RWPE2 (cell line): ENCODE data around the gene LIN52.

Experiments used
- ATAC-seq: fragments of 200-7000 bp; cut with Tn5 transposase; 3 replicates; pipeline ENCODE4 v1.9.1; 2021; ENCODE audit warnings: low read depth
- DNase-seq: peaks from one replicate; pipeline ENCODE4 v3.0.0-alpha.2; 2020; ENCODE audit warnings: low spot score
- H3K27ac ChIP-seq: fragments of 450-650 bp; 2 replicates; pipeline ENCODE4 v1.5.1; 2017; ENCODE audit warnings: mild to moderate bottlenecking; ENCODE audit not compliant: poor library complexity, severe bottlenecking
- H3K27me3 ChIP-seq: fragments of 250-450 bp; sonication (Bioruptor Pico); 2 replicates; pipeline ENCODE4 v1.5.1; 2021; ENCODE audit warnings: mild to moderate bottlenecking, moderate library complexity; ENCODE audit not compliant: insufficient read depth, poor library complexity, severe bottlenecking
- H3K36me3 ChIP-seq: fragments of 250-450 bp; sonication (Bioruptor Pico); 2 replicates; pipeline ENCODE4 v1.5.1; 2020; ENCODE audit warnings: low read depth, mild to moderate bottlenecking, moderate library complexity
- H3K4me1 ChIP-seq: fragments of 250-450 bp; sonication (Bioruptor Pico); 2 replicates; pipeline ENCODE4 v1.5.1; 2021; ENCODE audit warnings: mild to moderate bottlenecking, moderate library complexity; ENCODE audit not compliant: insufficient read depth, poor library complexity, severe bottlenecking
- H3K4me3 ChIP-seq: fragments of 250-450 bp; sonication (Bioruptor Pico); 2 replicates; pipeline ENCODE4 v1.5.1; 2021; ENCODE audit warnings: mild to moderate bottlenecking, moderate library complexity; ENCODE audit not compliant: severe bottlenecking
- H3K9me3 ChIP-seq: fragments of 250-450 bp; sonication (Bioruptor Pico); 2 replicates; pipeline ENCODE4 v1.5.1; 2021; ENCODE audit warnings: mild to moderate bottlenecking, moderate library complexity; ENCODE audit not compliant: severe bottlenecking
- TF ChIP-seq, protein P1 (sequence below): fragments of 450-650 bp; IDR thresholded peaks from one replicate; pipeline ENCODE4 v1.5.1; 2017; ENCODE audit warnings: mild to moderate bottlenecking, moderate library complexity; ENCODE audit not compliant: poor library complexity, severe bottlenecking

LIN52 gene

DNA sequence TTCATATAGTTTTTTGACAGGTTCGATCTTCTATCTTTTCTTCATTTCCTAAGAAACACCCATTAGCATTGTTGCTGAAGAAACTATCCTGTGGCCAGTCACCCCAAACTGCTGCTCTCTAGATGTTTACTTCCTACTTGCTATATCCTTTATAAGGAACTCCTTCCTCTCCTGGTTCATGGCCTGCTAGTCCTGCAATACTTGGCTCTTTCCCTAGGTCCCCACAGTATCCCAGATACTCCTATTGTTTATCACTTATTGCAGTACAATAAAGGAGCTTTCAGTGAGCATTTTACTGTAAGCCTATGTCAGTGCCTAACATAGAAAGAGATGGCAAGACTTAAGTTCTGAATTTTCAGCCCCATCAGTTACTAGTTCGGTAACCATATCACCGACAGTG lies 3.3 kb upstream of the LIN52 start:
- ATAC-seq (no peak), DNase-seq (no peak)
- Histone ChIP-seq H3K27me3 (no peaks in the 10 kb centered on the region), H3K27ac (no peak overlapping the region), H3K4me3 (no peak overlapping the region), H3K36me3 (no peaks in the 10 kb centered on the region), H3K9me3 (no peaks in the 10 kb centered on the region), H3K4me1 (peaks cover 7% of the 10 kb centered on the region)
- TF ChIP-seq, protein P1, sequence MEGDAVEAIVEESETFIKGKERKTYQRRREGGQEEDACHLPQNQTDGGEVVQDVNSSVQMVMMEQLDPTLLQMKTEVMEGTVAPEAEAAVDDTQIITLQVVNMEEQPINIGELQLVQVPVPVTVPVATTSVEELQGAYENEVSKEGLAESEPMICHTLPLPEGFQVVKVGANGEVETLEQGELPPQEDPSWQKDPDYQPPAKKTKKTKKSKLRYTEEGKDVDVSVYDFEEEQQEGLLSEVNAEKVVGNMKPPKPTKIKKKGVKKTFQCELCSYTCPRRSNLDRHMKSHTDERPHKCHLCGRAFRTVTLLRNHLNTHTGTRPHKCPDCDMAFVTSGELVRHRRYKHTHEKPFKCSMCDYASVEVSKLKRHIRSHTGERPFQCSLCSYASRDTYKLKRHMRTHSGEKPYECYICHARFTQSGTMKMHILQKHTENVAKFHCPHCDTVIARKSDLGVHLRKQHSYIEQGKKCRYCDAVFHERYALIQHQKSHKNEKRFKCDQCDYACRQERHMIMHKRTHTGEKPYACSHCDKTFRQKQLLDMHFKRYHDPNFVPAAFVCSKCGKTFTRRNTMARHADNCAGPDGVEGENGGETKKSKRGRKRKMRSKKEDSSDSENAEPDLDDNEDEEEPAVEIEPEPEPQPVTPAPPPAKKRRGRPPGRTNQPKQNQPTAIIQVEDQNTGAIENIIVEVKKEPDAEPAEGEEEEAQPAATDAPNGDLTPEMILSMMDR = no peak

DNA sequence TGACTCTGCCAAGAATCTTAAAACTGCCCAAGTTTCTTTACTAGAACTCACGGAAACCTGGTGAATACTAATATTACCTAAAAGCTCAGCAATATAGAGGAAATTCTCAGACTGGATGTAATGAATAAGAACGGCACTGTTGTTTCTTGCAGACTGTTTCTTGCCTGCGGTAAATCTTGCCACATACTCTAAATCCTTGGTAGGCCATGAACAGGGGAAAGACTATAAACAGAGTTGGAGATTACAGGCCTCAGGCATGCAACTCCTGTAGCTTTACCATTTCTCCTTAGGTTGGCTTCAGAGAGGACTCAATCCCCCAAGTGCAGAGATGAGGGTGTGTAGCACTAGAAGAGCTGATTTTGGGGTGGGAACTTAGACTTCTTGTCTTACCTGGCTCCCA lies 1.6 kb upstream of the LIN52 start:
- ATAC-seq = no peak
- no peaks in the 10 kb centered on the region for H3K27me3 ChIP-seq
- TF ChIP-seq, protein P1 = no peak
- H3K4me1 ChIP-seq = peaks cover 7% of the 10 kb centered on the region
- H3K4me3 ChIP-seq = no peak overlapping the region
- no peak for DNase-seq
- H3K27ac ChIP-seq = no peak overlapping the region
- H3K9me3 ChIP-seq = no peaks in the 10 kb centered on the region
- H3K36me3 ChIP-seq = no peaks in the 10 kb centered on the region

DNA sequence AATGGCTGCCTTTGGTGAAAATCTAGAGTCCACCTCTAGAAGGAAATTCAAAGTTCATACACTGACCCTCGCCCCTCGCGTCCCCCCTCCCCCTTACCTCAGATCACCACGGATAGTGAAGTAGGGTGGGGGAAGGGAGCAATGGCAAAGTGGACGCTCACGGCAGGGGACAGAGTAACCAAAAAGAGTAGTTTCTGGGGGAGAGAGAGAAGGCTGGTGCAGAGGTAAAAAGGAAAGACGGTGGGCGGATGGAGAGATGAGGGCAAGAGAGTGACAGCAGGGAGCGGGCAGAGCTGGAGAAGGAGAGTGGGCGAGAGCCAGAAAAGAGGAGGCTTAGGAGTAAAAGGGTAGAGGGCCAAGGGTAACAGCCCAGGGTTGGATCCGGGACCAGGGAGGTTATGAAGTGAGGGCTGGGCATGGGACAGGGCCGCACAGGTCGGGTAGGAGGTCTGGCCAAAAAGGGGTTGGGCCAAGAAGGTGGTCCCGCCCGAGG lies 926 bp upstream of the LIN52 start:
- peak; percentile 19 for ATAC-seq
- Histone ChIP-seq H3K36me3 (no peaks in the 10 kb centered on the region), H3K27ac (no peak overlapping the region), H3K27me3 (no peaks in the 10 kb centered on the region), H3K4me3 (peak overlapping the region; percentile 61), H3K9me3 (no peaks in the 10 kb centered on the region), H3K4me1 (peaks cover 7% of the 10 kb centered on the region)
- no peak for DNase-seq
- TF ChIP-seq, protein P1 = no peak

DNA sequence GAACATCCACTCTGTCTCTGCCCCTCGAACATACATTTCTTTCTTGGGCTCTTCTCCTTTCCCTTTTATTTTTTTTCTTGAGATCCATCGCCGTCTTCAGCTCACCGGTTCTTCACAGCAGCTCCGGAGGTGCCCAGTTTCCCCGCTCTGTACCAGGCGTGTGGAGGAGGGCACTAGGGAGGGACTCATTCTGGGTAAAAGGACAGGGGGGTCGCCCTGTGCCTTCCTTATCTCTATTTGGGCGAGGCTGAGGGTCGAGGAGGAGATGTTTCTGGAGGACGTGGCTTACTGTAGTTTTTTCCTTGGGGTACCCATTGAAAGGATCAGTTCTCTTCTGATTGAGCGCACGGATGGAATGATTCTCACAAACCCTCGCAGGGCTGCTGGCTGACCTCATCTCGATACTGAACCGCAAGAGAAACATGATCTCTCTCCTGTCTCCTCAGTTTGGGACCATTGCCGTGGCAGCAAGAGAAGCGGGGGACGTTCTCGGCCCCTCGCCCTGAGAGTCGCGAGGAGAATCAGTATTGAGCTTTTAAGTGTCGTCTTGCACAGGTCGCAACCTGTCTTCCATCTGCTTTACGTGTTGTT lies 386 bp downstream of the LIN52 start:
- Histone ChIP-seq H3K4me3 (peak overlapping the region; percentile 61), H3K27me3 (no peaks in the 10 kb centered on the region), H3K4me1 (peaks cover 7% of the 10 kb centered on the region), H3K27ac (peak overlapping the region; percentile 31), H3K9me3 (no peaks in the 10 kb centered on the region), H3K36me3 (no peaks in the 10 kb centered on the region)
- TF ChIP-seq, protein P1 = no peak
- peak; percentile 15 for ATAC-seq
- no peak for DNase-seq

DNA sequence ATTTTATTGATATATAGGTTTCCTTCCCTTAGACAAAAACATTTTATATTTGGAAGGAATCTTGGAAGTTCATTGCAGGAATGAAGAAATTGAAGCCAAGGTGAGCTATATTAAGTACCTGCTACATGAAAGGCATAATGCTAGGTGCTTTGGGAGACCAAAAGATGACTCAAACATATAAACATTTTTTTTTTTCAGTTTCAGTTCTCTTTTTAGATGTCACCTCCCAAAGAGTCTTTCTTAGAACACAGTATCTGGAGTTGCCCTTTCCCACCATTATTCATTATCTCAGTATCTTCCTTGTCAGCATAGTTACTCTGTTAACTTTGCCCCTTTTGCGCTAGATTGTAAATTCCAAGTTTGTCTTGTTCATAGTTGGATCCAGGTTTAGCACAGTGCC lies 1.1 kb downstream of the LIN52 start:
- Histone ChIP-seq H3K27ac (no peak overlapping the region), H3K4me3 (peak overlapping the region; percentile 61), H3K9me3 (no peaks in the 10 kb centered on the region), H3K4me1 (peaks cover 7% of the 10 kb centered on the region), H3K27me3 (no peaks in the 10 kb centered on the region), H3K36me3 (peaks cover 1% of the 10 kb centered on the region; the same call in 1 of the 2 replicates)
- TF ChIP-seq, protein P1 = no peak
- ATAC-seq = no peak
- no peak for DNase-seq
